Middle frontal gyrus (tissue), 1 donor: Measurements from ENCODE around the gene DNAJA1.
"Not testable (repeated sequence)": the region's sequence is repeated elsewhere in the genome, so short reads cannot be mapped to it uniquely, and the experiment has no call there.

Source experiments
- DNase-seq: peaks from one replicate; pipeline ENCODE4 v3.0.0-alpha.2; 2015; ENCODE audit warnings: low spot score; ENCODE audit errors: extremely low spot score

DNAJA1 gene

DNA sequence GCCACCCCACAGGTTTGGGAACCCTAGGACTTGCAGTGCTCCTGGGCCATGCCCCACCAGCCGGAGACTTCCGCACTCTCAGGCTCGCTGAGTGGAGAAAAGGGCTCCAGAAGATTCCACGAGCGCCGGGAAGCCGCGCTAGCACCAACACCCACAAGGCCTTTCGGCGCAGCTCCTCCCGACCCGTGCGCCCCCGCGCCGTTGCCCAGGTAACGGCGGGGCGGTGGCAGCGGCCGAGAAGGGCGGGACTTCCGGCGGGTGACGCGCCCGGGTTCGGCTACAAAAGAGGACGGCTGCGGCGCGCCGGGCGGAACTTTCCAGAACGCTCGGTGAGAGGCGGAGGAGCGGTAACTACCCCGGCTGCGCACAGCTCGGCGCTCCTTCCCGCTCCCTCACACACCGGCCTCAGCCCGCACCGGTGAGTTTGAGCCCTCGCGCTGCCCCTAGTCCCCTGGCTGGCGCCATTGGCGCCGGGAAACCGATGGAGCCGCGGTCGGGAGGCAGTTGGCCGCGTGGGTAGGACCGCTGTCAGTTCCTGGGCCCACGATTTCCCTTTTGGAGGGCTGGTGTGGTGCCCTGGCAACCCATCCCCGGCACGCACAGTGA is at the start of gene DNAJA1:
Gene DNAJA1 (plus strand): TSS at position 308 of the 606 bp plus-strand sequence. CDS start 1,212 bp downstream, outside the sequence.
- DNase-seq, result peak; percentile 91

DNA sequence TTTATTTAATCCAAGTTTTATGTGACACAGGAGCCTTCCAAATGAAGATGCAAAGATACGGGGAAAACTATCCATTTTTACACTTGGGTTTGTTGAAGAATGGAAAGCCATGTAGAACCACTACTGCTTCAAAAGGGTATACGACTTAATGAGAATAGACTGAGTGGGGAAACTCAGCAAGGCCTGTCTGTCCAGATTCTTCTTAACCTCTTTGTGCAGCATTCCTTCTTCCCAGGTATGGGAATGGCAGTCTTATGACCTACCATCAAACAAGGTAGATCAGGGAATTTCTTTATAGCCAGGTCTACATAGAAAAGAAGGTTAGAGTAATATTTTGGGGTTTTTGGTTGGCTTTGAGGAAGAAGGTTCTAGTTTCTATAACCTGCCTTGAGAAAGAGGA is 47.0 kb upstream of the DNAJA1 start:
- no peak for DNase-seq

DNA sequence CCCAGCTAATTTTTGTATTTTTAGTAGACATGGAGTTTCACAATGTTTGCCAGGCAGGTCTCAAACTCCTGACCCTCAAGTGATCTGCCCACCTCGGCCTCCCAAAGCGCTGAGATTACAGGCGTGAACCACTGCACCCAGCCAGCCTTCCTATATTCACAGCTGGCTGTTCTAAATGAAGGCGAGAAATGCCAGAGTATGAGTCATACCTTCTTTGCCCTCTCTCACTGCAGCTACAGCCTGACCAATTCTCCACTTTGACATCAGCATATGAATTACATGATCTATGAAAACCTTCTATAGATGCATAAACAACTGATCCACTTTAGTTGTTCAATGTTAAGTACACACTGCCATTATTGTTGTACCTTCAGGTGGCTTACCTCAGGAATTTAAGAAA is 38.1 kb upstream of the DNAJA1 start:
- no peak for DNase-seq

- no peak for DNase-seq
Observed at GRCh38 chr9:32989660-32990059, 35.4 kb upstream of the DNAJA1 start.

DNA sequence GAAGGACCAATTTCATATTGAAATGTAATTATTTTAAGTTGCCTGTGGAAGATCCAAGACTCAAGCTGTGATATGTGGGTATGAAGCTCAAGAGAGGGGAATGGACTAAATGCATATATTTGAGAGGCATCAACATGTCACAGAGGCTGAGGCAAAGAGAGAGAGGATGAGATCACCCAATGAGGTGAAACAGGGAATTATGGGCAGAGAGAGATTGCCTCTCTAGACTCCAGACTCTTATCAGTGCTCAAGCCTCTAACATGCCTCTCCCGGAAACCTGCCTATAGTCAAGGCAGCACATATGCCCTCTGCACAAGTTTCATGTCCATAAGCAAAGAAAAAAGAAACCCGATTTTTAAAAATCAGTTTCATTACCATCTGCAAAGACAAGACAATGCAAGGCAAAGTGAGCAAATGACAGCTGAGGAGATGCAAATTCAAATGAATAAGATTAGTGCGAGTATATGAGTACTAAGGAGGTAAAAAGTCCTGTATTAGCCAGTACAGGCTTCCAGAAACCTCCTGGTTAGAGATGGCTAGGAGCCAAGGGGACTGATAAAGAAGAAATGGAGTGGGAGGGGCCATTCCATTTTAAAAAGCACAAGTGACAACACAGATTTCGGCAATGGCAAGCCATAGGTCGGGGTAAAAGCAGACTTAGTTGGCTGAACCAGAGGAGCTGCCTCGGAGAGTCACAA is 33.0 kb upstream of the DNAJA1 start:
- no peak for DNase-seq

DNA sequence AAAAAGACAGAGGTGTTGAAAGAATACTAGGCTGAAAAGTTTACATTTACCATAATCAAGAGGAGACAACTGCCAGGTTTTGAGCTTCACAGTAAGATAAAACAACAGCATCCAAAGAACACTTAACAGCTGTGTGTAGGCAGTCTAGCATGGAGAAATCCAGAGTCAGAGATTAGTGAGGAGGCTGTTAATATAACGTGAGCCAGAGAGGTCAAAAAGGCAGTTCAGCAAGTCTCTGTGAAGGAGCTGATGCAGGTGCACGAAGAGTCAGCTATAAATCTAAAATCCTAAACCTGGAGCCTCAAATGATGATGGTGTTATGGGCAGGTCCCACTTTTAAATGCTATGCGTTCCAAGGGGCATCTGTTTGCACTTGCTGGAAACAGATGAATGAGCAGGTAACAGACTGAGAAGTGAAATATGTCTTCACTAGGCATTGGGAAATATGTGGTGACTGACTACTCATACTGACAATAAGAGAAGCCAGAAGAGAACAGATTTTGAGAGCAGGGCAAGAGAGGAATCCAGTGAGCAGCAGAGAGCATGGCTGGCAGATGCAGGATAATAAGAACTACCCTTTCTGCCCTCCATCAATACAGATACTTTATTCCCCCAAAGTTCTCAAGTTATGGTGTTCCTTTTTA is 32.4 kb upstream of the DNAJA1 start:
- no peak for DNase-seq

GRCh38 chr9:33000682-33001055 is 24.4 kb upstream of the DNAJA1 start:
- DNase-seq, result not testable (repeated sequence)

DNA sequence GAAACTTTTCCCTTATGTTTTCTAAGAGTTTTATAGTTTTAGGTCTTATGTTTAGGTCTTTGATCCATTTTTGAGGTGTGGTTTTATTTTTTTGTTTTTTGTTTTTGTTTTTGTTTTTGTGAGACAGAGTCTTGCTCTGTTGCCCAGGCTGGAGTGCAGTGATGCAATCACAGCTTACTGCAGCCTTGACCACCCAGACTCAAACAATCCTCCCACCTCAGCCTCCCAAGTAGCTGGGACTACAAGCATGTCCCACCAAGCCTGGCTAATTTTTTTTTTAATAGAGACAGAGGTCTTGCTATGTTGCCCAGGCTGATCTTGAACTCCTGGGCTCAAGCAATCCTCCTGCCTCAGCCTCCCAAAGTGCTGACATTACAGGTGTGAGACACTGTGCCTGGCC is 19.7 kb upstream of the DNAJA1 start:
- not testable (repeated sequence) for DNase-seq

DNA sequence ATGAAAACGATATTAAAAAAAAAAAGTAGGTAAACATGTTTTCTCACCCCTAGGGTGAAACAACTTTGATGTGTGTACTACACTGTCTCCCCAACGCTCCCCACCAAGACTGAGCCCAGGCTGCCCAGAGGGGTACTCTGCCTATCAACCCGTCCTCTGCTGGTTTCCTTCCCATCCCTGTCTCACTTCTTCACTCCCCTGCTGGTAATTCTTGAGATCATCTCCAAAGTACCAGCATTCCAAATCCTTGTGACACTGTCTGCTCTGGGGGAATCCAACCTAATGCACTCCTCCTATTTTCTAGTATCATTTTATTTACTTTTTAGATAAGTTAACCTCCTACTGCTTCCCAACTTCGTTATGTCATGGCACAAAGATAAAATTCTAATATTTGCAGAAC is 17.3 kb upstream of the DNAJA1 start:
- DNase-seq, result no peak

- no peak for DNase-seq
Observed at GRCh38 chr9:33011831-33012230, 13.2 kb upstream of the DNAJA1 start.

- no peak for DNase-seq
Observed at GRCh38 chr9:33012328-33013069, 12.6 kb upstream of the DNAJA1 start.

DNA sequence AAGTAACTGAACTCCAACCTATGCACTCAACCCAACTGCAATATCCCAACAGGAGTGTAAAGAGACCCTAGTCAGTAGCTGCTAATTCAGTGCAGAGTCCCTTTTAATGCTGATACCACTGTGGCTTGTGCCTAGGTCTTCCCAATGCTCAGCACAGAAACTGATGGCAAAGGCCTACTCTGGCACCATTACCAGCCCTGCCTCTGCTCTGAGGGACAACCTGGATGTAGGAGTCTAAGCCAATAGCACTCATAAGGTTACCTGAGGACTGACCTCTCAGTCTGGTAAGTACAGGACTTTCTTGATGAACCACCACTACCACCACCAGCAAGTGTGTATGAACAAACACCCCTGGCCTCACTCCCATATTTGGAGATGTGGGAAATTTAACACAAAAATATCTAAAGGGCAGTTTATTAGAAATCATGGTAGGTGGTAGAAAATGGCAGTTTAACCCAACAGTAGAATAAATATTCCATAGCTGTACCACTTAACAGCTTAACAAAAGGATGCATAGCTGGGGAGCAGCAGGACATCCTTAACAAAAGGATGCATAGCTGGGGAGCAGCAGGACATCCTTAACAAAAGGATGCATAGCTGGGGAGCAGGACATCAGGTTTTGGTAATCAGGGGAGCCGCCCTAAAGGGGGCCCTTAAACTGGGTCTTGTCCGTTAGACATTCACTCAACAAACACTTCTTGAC is 11.0 kb upstream of the DNAJA1 start:
- no peak for DNase-seq

- no peak for DNase-seq
Observed at GRCh38 chr9:33014665-33015014, 10.4 kb upstream of the DNAJA1 start.

GRCh38 chr9:33017283-33018041 is 7.6 kb upstream of the DNAJA1 start:
- DNase-seq, result no peak

DNA sequence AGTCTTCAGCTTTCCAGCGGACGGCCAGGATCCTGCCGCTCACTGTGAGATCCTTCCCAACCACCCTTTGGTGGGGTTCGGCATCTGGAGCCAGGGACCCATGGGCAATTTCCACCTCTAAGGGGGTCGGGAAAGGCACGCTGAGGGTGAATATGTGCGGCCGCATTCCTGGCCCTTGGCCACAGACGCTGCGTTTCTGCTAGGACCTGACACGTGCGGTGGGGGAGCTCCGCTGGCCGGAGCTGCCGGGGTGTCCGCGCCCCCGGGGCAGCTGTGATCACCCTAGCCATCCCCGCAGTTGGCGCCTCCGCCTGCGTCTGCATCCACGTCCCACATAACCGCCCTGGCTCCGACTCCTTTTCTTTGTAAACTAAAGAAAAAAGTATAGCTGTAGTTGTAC is 5.3 kb upstream of the DNAJA1 start:
- DNase-seq, result no peak

- DNase-seq, result no peak
Observed at GRCh38 chr9:33022303-33022702, 2.8 kb upstream of the DNAJA1 start.

- no peak for DNase-seq
Observed at GRCh38 chr9:33022755-33023154, 2.3 kb upstream of the DNAJA1 start.

GRCh38 chr9:33023661-33024060 is 1.4 kb upstream of the DNAJA1 start:
- no peak for DNase-seq

- DNase-seq, result no peak
Observed at GRCh38 chr9:33024126-33024965, 727 bp upstream of the DNAJA1 start.
